IMR-90 (cell line): Measurements from ENCODE around the gene MGA. TPM values are rescaled to one million over a fixed set of nuclear protein-coding genes. Genes with fewer than 3 reads are reported as not detected.

Source experiments
- ATAC-seq: fragments of 200-7000 bp; cut with Tn5 transposase; 2 replicates; pipeline ENCODE4 v1.9.1; 2020; ENCODE audit warnings: low read depth, mild to moderate bottlenecking, moderate library complexity
- BruUV-seq: library from RNA; stranded (reverse); fragments of 400-500 nt; replicated peaks from 2 replicates; lab custom pipeline; 2021; lab: Mats Ljungman, UMichigan
- CTCF ChIA-PET: fragments of 300-600 bp; formaldehyde crosslinking; extraction: SDS; loops from one replicate; lab custom pipeline; 2021; ENCODE audit warnings: antibody characterized with exemption; lab: Yijun Ruan, JAX
- POLR2A ChIA-PET: fragments of 300-600 bp; sonication (Branson Sonifier 250); formaldehyde crosslinking; loops from one replicate; lab custom pipeline; 2022; ENCODE audit warnings: antibody characterized with exemption; ENCODE audit not compliant: unreplicated experiment; lab: Charles Lee
- DNase-seq: peaks from one replicate; pipeline ENCODE4 v3.0.0; 2013
- H2AFZ ChIP-seq: replicated peaks from 2 replicates; pipeline ENCODE3; 2013; ENCODE audit warnings: low read length, mild to moderate bottlenecking; ENCODE audit not compliant: poor library complexity
- H2AK5ac ChIP-seq: 2 replicates; pipeline ENCODE4 v1.6.1; 2013; ENCODE audit warnings: low read depth, low read length, inconsistent platforms
- H2AK9ac ChIP-seq: replicated peaks from 2 replicates; pipeline ENCODE3; 2013; ENCODE audit warnings: mild to moderate bottlenecking, low read depth, low read length, moderate library complexity; ENCODE audit not compliant: poor library complexity
- H2BK120ac ChIP-seq: 2 replicates; pipeline ENCODE4 v1.6.1; 2013; ENCODE audit warnings: low read depth, low read length, inconsistent platforms
- H2BK15ac ChIP-seq: 3 replicates; pipeline ENCODE4 v1.6.1; 2013; ENCODE audit warnings: low read depth, low read length, inconsistent platforms
- H2BK20ac ChIP-seq: 2 replicates; pipeline ENCODE4 v1.6.1; 2013; ENCODE audit warnings: low read depth, mild to moderate bottlenecking, inconsistent platforms, low read length, moderate library complexity
- H2BK5ac ChIP-seq: 2 replicates; pipeline ENCODE4 v1.6.1; 2013; ENCODE audit warnings: mild to moderate bottlenecking, low read depth, low read length, inconsistent platforms; ENCODE audit not compliant: poor library complexity, severe bottlenecking
- H3K14ac ChIP-seq: replicated peaks from 2 replicates; pipeline ENCODE4 v1.6.1; 2013; ENCODE audit warnings: low read depth, low read length, inconsistent platforms
- H3K18ac ChIP-seq: 2 replicates; pipeline ENCODE4 v1.6.1; 2013; ENCODE audit warnings: low read depth, low read length, control low read depth
- H3K23ac ChIP-seq: 2 replicates; pipeline ENCODE4 v1.6.1; 2013; ENCODE audit warnings: low read depth, low read length, inconsistent platforms
- H3K27ac ChIP-seq: 2 replicates; pipeline ENCODE4 v1.5.1; 2013; ENCODE audit warnings: mild to moderate bottlenecking, control low read depth, low read length; ENCODE audit not compliant: insufficient read depth
- H3K27me3 ChIP-seq: 2 replicates; pipeline ENCODE4 v1.6.1; 2013; ENCODE audit warnings: low read length; ENCODE audit not compliant: control insufficient read depth, insufficient read depth
- H3K36me3 ChIP-seq: 2 replicates; pipeline ENCODE4 v1.6.1; 2013; ENCODE audit warnings: low read length, mixed read lengths; ENCODE audit not compliant: control insufficient read depth, insufficient read depth
- H3K4ac ChIP-seq: 2 replicates; pipeline ENCODE4 v1.6.1; 2013; ENCODE audit warnings: low read depth, low read length, inconsistent platforms
- H3K4me1 ChIP-seq: 2 replicates; pipeline ENCODE4 v1.6.1; 2013; ENCODE audit warnings: low read length, mixed read lengths; ENCODE audit not compliant: control insufficient read depth, insufficient read depth
- H3K4me2 ChIP-seq: 2 replicates; pipeline ENCODE4 v1.6.1; 2013; ENCODE audit warnings: low read depth, mild to moderate bottlenecking, control low read depth, low read length, moderate library complexity
- H3K4me3 ChIP-seq: 2 replicates; pipeline ENCODE4 v1.5.1; 2013; ENCODE audit warnings: low read depth, mild to moderate bottlenecking, control low read depth, low read length, moderate library complexity; ENCODE audit not compliant: insufficient read depth
- H3K56ac ChIP-seq: 2 replicates; pipeline ENCODE4 v1.6.1; 2013; ENCODE audit warnings: low read length, inconsistent platforms; ENCODE audit not compliant: insufficient read depth; ENCODE audit errors: extremely low read depth
- H3K79me1 ChIP-seq, 2 experiments: 2 replicates each; pipeline ENCODE4 v1.6.1; 2013; ENCODE audit warnings: low read length in 2 of 2, inconsistent platforms in 1 of 2, low read depth in 1 of 2
- H3K9ac ChIP-seq: 2 replicates; pipeline ENCODE4 v1.6.1; 2013; ENCODE audit warnings: low read depth, low read length, control low read depth
- H3K9me1 ChIP-seq: 2 replicates; pipeline ENCODE4 v1.6.1; 2013; ENCODE audit warnings: low read length, inconsistent platforms; ENCODE audit not compliant: insufficient read depth
- H3K9me3 ChIP-seq: 2 replicates; pipeline ENCODE4 v1.6.1; 2013; ENCODE audit warnings: low read length; ENCODE audit not compliant: control insufficient read depth, insufficient read depth
- H4K20me1 ChIP-seq: 2 replicates; pipeline ENCODE4 v1.6.1; 2013; ENCODE audit warnings: low read length, inconsistent platforms; ENCODE audit not compliant: insufficient read depth
- H4K5ac ChIP-seq: 2 replicates; pipeline ENCODE4 v1.6.1; 2013; ENCODE audit warnings: mild to moderate bottlenecking, low read depth, low read length, control low read depth
- H4K8ac ChIP-seq, 2 experiments: 2 replicates each; pipeline ENCODE4 v1.6.1; 2013; ENCODE audit warnings: low read depth in 2 of 2, low read length in 2 of 2, control low read depth in 1 of 2, inconsistent platforms in 1 of 2
- H4K91ac ChIP-seq: 2 replicates; pipeline ENCODE4 v1.6.1; 2013; ENCODE audit warnings: low read depth, low read length, inconsistent platforms; ENCODE audit not compliant: insufficient read depth
- BHLHE40 ChIP-seq: fragments of 150-350 bp; IDR thresholded peaks from 2 replicates; pipeline ENCODE4 v1.6.1; 2016; ENCODE audit warnings: mild to moderate bottlenecking, low read depth, low read length
- CEBPB ChIP-seq: IDR thresholded peaks from 2 replicates; pipeline ENCODE4 v1.6.1; 2012; ENCODE audit warnings: low read depth, low read length, improper control_type of control experiment
- CHD1 ChIP-seq: IDR thresholded peaks from 2 replicates; pipeline ENCODE4 v1.6.1; 2012; ENCODE audit warnings: low read depth, low read length, improper control_type of control experiment
- FOS ChIP-seq: fragments of 150-350 bp; IDR thresholded peaks from 2 replicates; pipeline ENCODE4 v1.6.1; 2016; ENCODE audit warnings: low read depth, low read length
- MAFK ChIP-seq: IDR thresholded peaks from 2 replicates; pipeline ENCODE4 v1.6.1; 2012; ENCODE audit warnings: low read depth, low read length, improper control_type of control experiment
- MAZ ChIP-seq: IDR thresholded peaks from 2 replicates; pipeline ENCODE4 v1.6.1; 2012; ENCODE audit warnings: low read depth, mild to moderate bottlenecking, low read length, improper control_type of control experiment, moderate library complexity, borderline replicate concordance
- MXI1 ChIP-seq: IDR thresholded peaks from 2 replicates; pipeline ENCODE4 v1.6.1; 2012; ENCODE audit warnings: low read depth, mild to moderate bottlenecking, low read length, moderate library complexity, borderline replicate concordance
- NFE2L2 ChIP-seq: fragments of 150-350 bp; IDR thresholded peaks from 2 replicates; pipeline ENCODE4 v1.6.1; 2016; ENCODE audit warnings: low read depth, mild to moderate bottlenecking, low read length
- RAD21 ChIP-seq: IDR thresholded peaks from 2 replicates; pipeline ENCODE4 v1.6.1; 2012; ENCODE audit warnings: low read length, improper control_type of control experiment
- RCOR1 ChIP-seq: IDR thresholded peaks from 2 replicates; pipeline ENCODE4 v1.6.1; 2012; ENCODE audit warnings: mild to moderate bottlenecking, low read length, improper control_type of control experiment; ENCODE audit not compliant: insufficient replicate concordance
- RFX5 ChIP-seq: IDR thresholded peaks from 2 replicates; pipeline ENCODE4 v1.8.0; 2012; ENCODE audit warnings: low read depth, mild to moderate bottlenecking, low read length, moderate library complexity
- SMC3 ChIP-seq: fragments of 150-350 bp; IDR thresholded peaks from 2 replicates; pipeline ENCODE4 v1.6.1; 2016; ENCODE audit warnings: low read depth, mild to moderate bottlenecking, antibody characterized with exemption, low read length, moderate library complexity
- WGBS, 2 experiments: methylation state at CpG; one replicate each; pipeline versions ENCODE4 v1.1.5 to v1.1.7; 2013; ENCODE audit warnings: missing lambda C conversion rate in 2 of 2; ENCODE audit not compliant: insufficient read length in 1 of 2; ENCODE audit errors: extremely low coverage in 2 of 2; 5-methylcytosine and 5-hydroxymethylcytosine counted together
- dilution Hi-C: fragments of 300-500 bp; cut with HindIII; formaldehyde crosslinking; loops from one replicate; pipeline ENCODE4 v1.14.3; 2018; ENCODE audit warnings: low sequenced_read_pairs; ENCODE audit not compliant: unreplicated experiment
- in situ Hi-C: fragments of 300-500 bp; cut with MboI; formaldehyde crosslinking; loops from 3 replicates; pipeline ENCODE4 v1.14.3; 2019; ENCODE audit warnings: low sequenced_read_pairs, inconsistent platforms, mixed read lengths
- intact Hi-C: fragments of 100-400 bp; cut with micrococcal nuclease; formaldehyde crosslinking; loops from 2 replicates; pipeline ENCODE4 v1.10.0; 2022
- polyA plus RNA-seq, 3 experiments: library from polyadenylated mRNA; depleted of rRNA; stranded (reverse); fragments of >200 nt; gene quantifications; 2 replicates each; pipeline ENCODE4 v1.2.3, GENCODE V29; 2012; ENCODE audit warnings: low replicate concordance in 1 of 3
- total RNA-seq: library from RNA; depleted of rRNA; stranded (reverse); fragments of >200 nt; gene quantifications from 2 replicates; pipeline ENCODE4 v1.2.3, GENCODE V29; 2012
- TF ChIP-seq, protein P1 (sequence below): fragments of 150-350 bp; IDR thresholded peaks from 2 replicates; pipeline ENCODE4 v1.6.1; 2017; ENCODE audit warnings: mild to moderate bottlenecking, antibody characterized with exemption, low read length, low read depth
- TF ChIP-seq, protein P2 (sequence below): conservative IDR thresholded peaks from 2 replicates; pipeline ENCODE4 v1.5.1; 2012; ENCODE audit warnings: mild to moderate bottlenecking, low read depth, low read length, improper control_type of control experiment
- TF ChIP-seq, protein P3 (sequence below): fragments of 150-350 bp; IDR thresholded peaks from 2 replicates; pipeline ENCODE4 v1.6.1; 2016; ENCODE audit warnings: low read depth, mild to moderate bottlenecking, low read length, moderate library complexity, borderline replicate concordance

MGA gene
- total and polyA plus RNA-seq, 2 of the 4 experiments (the other 2 are of a cell fraction), result 3.2 to 38.0 TPM

DNA sequence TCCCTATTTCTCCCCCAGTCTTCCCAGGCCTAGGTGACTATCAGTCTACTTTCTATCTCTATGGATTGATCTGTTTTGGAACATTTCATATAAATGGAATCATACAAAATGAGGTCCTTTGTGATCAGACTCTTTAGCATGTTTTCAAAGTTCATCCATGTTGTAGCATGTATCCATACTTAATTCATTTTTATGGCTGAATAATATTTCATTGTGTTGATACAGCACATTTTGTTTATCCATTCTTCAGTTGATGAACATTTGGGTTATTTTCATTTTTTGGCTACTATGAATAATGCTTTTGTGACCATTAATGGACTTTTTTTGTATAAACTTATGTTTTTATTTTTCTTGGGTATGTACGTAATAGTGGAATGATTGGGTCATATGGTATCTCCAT is 19.2 kb upstream of the MGA start:
- Histone ChIP-seq H3K4me1 (no peaks in the 10 kb centered on the region), H2AK5ac (no peak overlapping the region), H4K5ac (no peak overlapping the region), H2BK5ac (no peak overlapping the region), H3K9me3 (no peaks in the 10 kb centered on the region), H3K14ac (no peak overlapping the region), H2BK120ac (no peak overlapping the region), H3K4me3 (no peak overlapping the region), H2BK15ac (no peak overlapping the region), H3K4ac (no peak overlapping the region), H4K91ac (no peak overlapping the region), H2AK9ac (no peak overlapping the region), H3K4me2 (no peak overlapping the region), H3K23ac (no peak overlapping the region), H4K20me1 (no peaks in the 10 kb centered on the region), H3K9me1 (no peaks in the 10 kb centered on the region; the same call in 1 of the 2 replicates), H3K27ac (no peak overlapping the region), H3K9ac (no peak overlapping the region), H3K27me3 (no peaks in the 10 kb centered on the region), H3K18ac (no peak overlapping the region), H2BK20ac (no peak overlapping the region), H2AFZ (no peak overlapping the region), H3K56ac (no peak overlapping the region), H3K36me3 (no peaks in the 10 kb centered on the region), H4K8ac (no peak overlapping the region), H3K79me1 (peaks cover 0 to 2% of the 10 kb centered on the region in 2 experiments; a peak in 2 of 4 replicates)
- no CpG with 5 or more reads among the region's 1 CpG for WGBS, 2 experiments
- CTCF ChIA-PET, result no interaction called here
- no TSS peak for BruUV-seq
- dilution Hi-C loops, result no loop called here
- TF ChIP-seq, protein P1, sequence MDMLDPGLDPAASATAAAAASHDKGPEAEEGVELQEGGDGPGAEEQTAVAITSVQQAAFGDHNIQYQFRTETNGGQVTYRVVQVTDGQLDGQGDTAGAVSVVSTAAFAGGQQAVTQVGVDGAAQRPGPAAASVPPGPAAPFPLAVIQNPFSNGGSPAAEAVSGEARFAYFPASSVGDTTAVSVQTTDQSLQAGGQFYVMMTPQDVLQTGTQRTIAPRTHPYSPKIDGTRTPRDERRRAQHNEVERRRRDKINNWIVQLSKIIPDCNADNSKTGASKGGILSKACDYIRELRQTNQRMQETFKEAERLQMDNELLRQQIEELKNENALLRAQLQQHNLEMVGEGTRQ, result no peak
- TF ChIP-seq MAFK (no peak), RCOR1 (no peak), BHLHE40 (no peak), MXI1 (no peak), CHD1 (no peak), MAZ (no peak), CEBPB (no peak), RFX5 (no peak), NFE2L2 (no peak), SMC3 (no peak), FOS (no peak), RAD21 (no peak)
- TF ChIP-seq, protein P2, sequence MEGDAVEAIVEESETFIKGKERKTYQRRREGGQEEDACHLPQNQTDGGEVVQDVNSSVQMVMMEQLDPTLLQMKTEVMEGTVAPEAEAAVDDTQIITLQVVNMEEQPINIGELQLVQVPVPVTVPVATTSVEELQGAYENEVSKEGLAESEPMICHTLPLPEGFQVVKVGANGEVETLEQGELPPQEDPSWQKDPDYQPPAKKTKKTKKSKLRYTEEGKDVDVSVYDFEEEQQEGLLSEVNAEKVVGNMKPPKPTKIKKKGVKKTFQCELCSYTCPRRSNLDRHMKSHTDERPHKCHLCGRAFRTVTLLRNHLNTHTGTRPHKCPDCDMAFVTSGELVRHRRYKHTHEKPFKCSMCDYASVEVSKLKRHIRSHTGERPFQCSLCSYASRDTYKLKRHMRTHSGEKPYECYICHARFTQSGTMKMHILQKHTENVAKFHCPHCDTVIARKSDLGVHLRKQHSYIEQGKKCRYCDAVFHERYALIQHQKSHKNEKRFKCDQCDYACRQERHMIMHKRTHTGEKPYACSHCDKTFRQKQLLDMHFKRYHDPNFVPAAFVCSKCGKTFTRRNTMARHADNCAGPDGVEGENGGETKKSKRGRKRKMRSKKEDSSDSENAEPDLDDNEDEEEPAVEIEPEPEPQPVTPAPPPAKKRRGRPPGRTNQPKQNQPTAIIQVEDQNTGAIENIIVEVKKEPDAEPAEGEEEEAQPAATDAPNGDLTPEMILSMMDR, result no peak
- TF ChIP-seq, protein P3, sequence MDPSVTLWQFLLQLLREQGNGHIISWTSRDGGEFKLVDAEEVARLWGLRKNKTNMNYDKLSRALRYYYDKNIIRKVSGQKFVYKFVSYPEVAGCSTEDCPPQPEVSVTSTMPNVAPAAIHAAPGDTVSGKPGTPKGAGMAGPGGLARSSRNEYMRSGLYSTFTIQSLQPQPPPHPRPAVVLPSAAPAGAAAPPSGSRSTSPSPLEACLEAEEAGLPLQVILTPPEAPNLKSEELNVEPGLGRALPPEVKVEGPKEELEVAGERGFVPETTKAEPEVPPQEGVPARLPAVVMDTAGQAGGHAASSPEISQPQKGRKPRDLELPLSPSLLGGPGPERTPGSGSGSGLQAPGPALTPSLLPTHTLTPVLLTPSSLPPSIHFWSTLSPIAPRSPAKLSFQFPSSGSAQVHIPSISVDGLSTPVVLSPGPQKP, result no peak
- in situ Hi-C loops, result no loop called here
- no peak for ATAC-seq
- POLR2A ChIA-PET, result no interaction called here
- no peak for DNase-seq
- intact Hi-C loops, result no loop called here
